ENCODE data around the gene MED22.
A peak's percentile ranks its signal among the peaks of the same experiment; 100 is the strongest.
"Not testable (repeated sequence)": the region's sequence is repeated elsewhere in the genome, so short reads cannot be mapped to it uniquely, and the experiment has no call there.

Gene MED22

GRCh38 chr9:133329306-133330156 is 18.4 kb downstream of the MED22 start:
- H4K20me1 ChIP-seq (ENCODE audit: insufficient read depth, low read length); H3K4me2 ChIP-seq (ENCODE audit: low read depth, low read length); H3K4me3 ChIP-seq (ENCODE audit: low read length); H3K9ac ChIP-seq (ENCODE audit: low read length); H3K79me2 ChIP-seq (ENCODE audit: low read length); H3K4me1 ChIP-seq (ENCODE audit: low read length); H3K9me3 ChIP-seq (replicated peaks; ENCODE audit: insufficient read depth, low read length); H3K27ac ChIP-seq (ENCODE audit: low read length); H3K9me2 ChIP-seq (replicated peaks; ENCODE audit: insufficient read depth, low read length); DNase-seq; H2AFZ ChIP-seq (ENCODE audit: low read length); H3F3A ChIP-seq (ENCODE audit: insufficient read depth, low read length): not testable (repeated sequence)
- TF ChIP-seq CTCF (IDR thresholded peaks at IDR 0.05; ENCODE audit: low read length) = peak; percentile 29
- Histone ChIP-seq H3K27me3 (replicated peaks; ENCODE audit: insufficient read depth, low read length) (peaks cover 31% of the 10 kb centered on the region), H3K36me3 (replicated peaks; ENCODE audit: insufficient read depth, low read length) (peaks cover 13% of the 10 kb centered on the region)

- Histone ChIP-seq H4K20me1 (ENCODE audit: insufficient read depth, low read length) (no peaks in the 10 kb centered on the region), H3F3A (ENCODE audit: insufficient read depth, low read length) (no peaks in the 10 kb centered on the region), H3K9me2 (replicated peaks; ENCODE audit: insufficient read depth, low read length) (no peaks in the 10 kb centered on the region), H3K4me3 (ENCODE audit: low read length) (no peak overlapping the region), H2AFZ (ENCODE audit: low read length) (no peak overlapping the region), H3K27me3 (replicated peaks; ENCODE audit: insufficient read depth, low read length) (peaks cover 47% of the 10 kb centered on the region), H3K4me1 (ENCODE audit: low read length) (no peaks in the 10 kb centered on the region), H3K27ac (ENCODE audit: low read length) (no peak overlapping the region), H3K9ac (ENCODE audit: low read length) (no peak overlapping the region), H3K9me3 (replicated peaks; ENCODE audit: insufficient read depth, low read length) (no peaks in the 10 kb centered on the region), H3K4me2 (ENCODE audit: low read depth, low read length) (no peak overlapping the region), H3K36me3 (replicated peaks; ENCODE audit: insufficient read depth, low read length) (peaks cover 5% of the 10 kb centered on the region; the same call in 1 of the 2 replicates), H3K79me2 (ENCODE audit: low read length) (no peaks in the 10 kb centered on the region)
- TF ChIP-seq EZH2phosphoT487 (IDR thresholded peaks at IDR 0.05; ENCODE audit: low read length) (no peak), CTCF (IDR thresholded peaks at IDR 0.05; ENCODE audit: low read length) (no peak), EZH2 (optimal IDR thresholded peaks at IDR 0.05; ENCODE audit: low read depth, low read length) (no peak)
- DNase-seq = no peak
Measured at GRCh38 chr9:133327834-133328484, 20.0 kb downstream of the MED22 start.

- not testable (repeated sequence) for H4K20me1 ChIP-seq (ENCODE audit: insufficient read depth, low read length); H3K27ac ChIP-seq (ENCODE audit: low read length); H3K4me3 ChIP-seq (ENCODE audit: low read length); H3K4me1 ChIP-seq (ENCODE audit: low read length); H3K9me2 ChIP-seq (replicated peaks; ENCODE audit: insufficient read depth, low read length); H3K79me2 ChIP-seq (ENCODE audit: low read length); H3K4me2 ChIP-seq (ENCODE audit: low read depth, low read length); H2AFZ ChIP-seq (ENCODE audit: low read length); H3K36me3 ChIP-seq (replicated peaks; ENCODE audit: insufficient read depth, low read length); H3K9me3 ChIP-seq (replicated peaks; ENCODE audit: insufficient read depth, low read length); H3K9ac ChIP-seq (ENCODE audit: low read length); H3F3A ChIP-seq (ENCODE audit: insufficient read depth, low read length); DNase-seq
- peaks cover 55% of the 10 kb centered on the region for H3K27me3 ChIP-seq (replicated peaks; ENCODE audit: insufficient read depth, low read length)
Measured at GRCh38 chr9:133327021-133327420, 20.9 kb downstream of the MED22 start.
